HCT116 (cell line): ENCODE data around the gene IRF4. TPM values are rescaled to one million over a fixed set of nuclear protein-coding genes. Genes with fewer than 3 reads are reported as not detected.

Experiments used
- ATAC-seq: fragments of 200-7000 bp; cut with Tn5 transposase; 2 replicates; pipeline ENCODE4 v1.9.1; 2020; ENCODE audit warnings: mild to moderate bottlenecking, moderate library complexity
- BruUV-seq: library from RNA; stranded (reverse); fragments of 400-500 nt; replicated peaks from 2 replicates; lab custom pipeline; 2021; lab: Mats Ljungman, UMichigan
- CTCF ChIA-PET: fragments of 300-600 bp; sonication (Branson Sonifier 250); formaldehyde crosslinking; loops from one replicate; lab custom pipeline; 2021; ENCODE audit warnings: antibody characterized with exemption; lab: Charles Lee
- POLR2A ChIA-PET: fragments of 300-600, 350-600 bp; sonication (Branson Sonifier 250); formaldehyde crosslinking; loops from one replicate; lab custom pipeline; 2021; ENCODE audit warnings: antibody characterized with exemption; lab: Charles Lee
- RAD21 ChIA-PET, 2 experiments: fragments of 300-600 bp; sonication (Branson Sonifier 250); formaldehyde crosslinking; loops; one replicate each; lab custom pipeline; 2023; ENCODE audit warnings: low total read pairs in 2 of 2; ENCODE audit not compliant: uncharacterized antibody in 2 of 2, unreplicated experiment in 2 of 2, low non-redundant PET in 1 of 2; lab: Charles Lee
- DNase-seq: peaks from one replicate; pipeline ENCODE4 v3.0.0-alpha.2; 2010; ENCODE audit warnings: low read depth, low spot score
- H2AFZ ChIP-seq: fragments of 200-600 bp; shearing (Covaris generic), sonication (generic); 2 replicates; pipeline ENCODE4 v1.6.1; 2017; ENCODE audit warnings: low read depth, mixed run types, mixed read lengths, antibody characterized with exemption, low read length; ENCODE audit not compliant: poor library complexity, severe bottlenecking
- H3K27ac ChIP-seq: 2 replicates; pipeline ENCODE4 v1.5.1; 2012; ENCODE audit warnings: low read depth, low read length
- H3K27me3 ChIP-seq: fragments of 200-600 bp; sonication (generic); 2 replicates; pipeline ENCODE4 v1.6.1; 2016; ENCODE audit warnings: mixed run types, low read length, mixed read lengths; ENCODE audit not compliant: insufficient read depth
- H3K36me3 ChIP-seq, 2 experiments: fragments of 200-500 bp in 1 of 2; fragments of 200-600 bp in 1 of 2; sonication (Bioruptor generic) in 1 of 2; sonication (generic) in 1 of 2; 2 replicates each; pipeline versions ENCODE4 v1.5.1 to v1.6.1; 2014 to 2016; ENCODE audit warnings: low read length in 2 of 2, inconsistent platforms in 1 of 2, mixed read lengths in 1 of 2, mixed run types in 1 of 2; ENCODE audit not compliant: insufficient read depth in 2 of 2, control insufficient read depth in 1 of 2
- H3K4me1 ChIP-seq, 2 experiments: fragments of 200-600 bp in 1 of 2; sonication (generic) in 1 of 2; 2 replicates each; pipeline versions ENCODE4 v1.5.1 to v1.6.1; 2012 to 2017; ENCODE audit warnings: low read length in 2 of 2, inconsistent platforms in 1 of 2, mild to moderate bottlenecking in 1 of 2, mixed read lengths in 1 of 2, mixed run types in 1 of 2, moderate library complexity in 1 of 2; ENCODE audit not compliant: insufficient read depth in 2 of 2, control insufficient read depth in 1 of 2
- H3K4me2 ChIP-seq: fragments of 200-600 bp; sonication (generic); 2 replicates; pipeline ENCODE4 v1.6.1; 2017; ENCODE audit warnings: mixed run types, low read length, mixed read lengths
- H3K4me3 ChIP-seq, 2 experiments: fragments of 200-600 bp in 1 of 2; sonication (generic) in 1 of 2; replicated peaks in 1 of 2; 2 replicates each; pipeline ENCODE4 v1.5.1; 2011 to 2016; ENCODE audit warnings: low read length in 2 of 2, control low read depth in 1 of 2, low read depth in 1 of 2, mild to moderate bottlenecking in 1 of 2, mixed read lengths in 1 of 2, mixed run types in 1 of 2
- H3K79me2 ChIP-seq: fragments of 200-600 bp; sonication (generic); 2 replicates; pipeline ENCODE4 v1.6.1; 2017; ENCODE audit warnings: mild to moderate bottlenecking, mixed run types, low read length, moderate library complexity, mixed read lengths; ENCODE audit not compliant: insufficient read depth
- H3K9ac ChIP-seq: fragments of 200-600 bp; sonication (generic); 2 replicates; pipeline ENCODE4 v1.6.1; 2016; ENCODE audit warnings: low read length, mixed read lengths
- H3K9me2 ChIP-seq: fragments of 200-600 bp; sonication (generic), shearing (Covaris generic); 2 replicates; pipeline ENCODE4 v1.6.1; 2017; ENCODE audit warnings: mixed run types, mild to moderate bottlenecking, moderate library complexity; ENCODE audit not compliant: insufficient read depth
- H3K9me3 ChIP-seq, 2 experiments: fragments of 200-500 bp in 1 of 2; fragments of 200-600 bp in 1 of 2; sonication (Bioruptor generic) in 1 of 2; sonication (generic) in 1 of 2; 2 replicates each; pipeline ENCODE4 v1.6.1; 2014 to 2017; ENCODE audit warnings: low read length in 2 of 2, mixed read lengths in 2 of 2, inconsistent platforms in 1 of 2, low read depth in 1 of 2, mild to moderate bottlenecking in 1 of 2, mixed run types in 1 of 2, moderate library complexity in 1 of 2; ENCODE audit not compliant: control insufficient read depth in 1 of 2, insufficient read depth in 1 of 2
- H4K20me1 ChIP-seq: fragments of 200-600 bp; sonication (generic), shearing (Covaris generic); 2 replicates; pipeline ENCODE4 v1.6.1; 2017; ENCODE audit warnings: mixed run types, mild to moderate bottlenecking, moderate library complexity; ENCODE audit not compliant: insufficient read depth
- CBX3 ChIP-seq: IDR thresholded peaks from 2 replicates; pipeline ENCODE4 v1.6.1; 2012; ENCODE audit warnings: low read depth
- EGR1 ChIP-seq: IDR thresholded peaks from 2 replicates; pipeline ENCODE4 v1.6.1; 2012; ENCODE audit warnings: low read depth
- ELF1 ChIP-seq: IDR thresholded peaks from 2 replicates; pipeline ENCODE4 v1.6.1; 2012; ENCODE audit warnings: low read depth, borderline replicate concordance
- JUND ChIP-seq: IDR thresholded peaks from 2 replicates; pipeline ENCODE4 v1.6.1; 2012
- POLR2A ChIP-seq: IDR thresholded peaks from 2 replicates; pipeline ENCODE4 v1.7.0; 2011; ENCODE audit warnings: borderline replicate concordance; ENCODE audit not compliant: insufficient read depth, insufficient read length; ENCODE audit errors: extremely low read depth
- POLR2AphosphoS5 ChIP-seq: IDR thresholded peaks from 2 replicates; pipeline ENCODE4 v1.6.1; 2011; ENCODE audit warnings: mild to moderate bottlenecking, low read depth, low read length, moderate library complexity
- RAD21 ChIP-seq: IDR thresholded peaks from 2 replicates; pipeline ENCODE4 v1.6.1; 2012; ENCODE audit warnings: low read depth, mild to moderate bottlenecking
- SIN3A ChIP-seq: IDR thresholded peaks from 2 replicates; pipeline ENCODE4 v1.6.1; 2012; ENCODE audit warnings: low read depth
- SP1 ChIP-seq: IDR thresholded peaks from 2 replicates; pipeline ENCODE4 v1.6.1; 2012; ENCODE audit warnings: low read depth
- SRF ChIP-seq: IDR thresholded peaks from 2 replicates; pipeline ENCODE4 v1.6.1; 2012; ENCODE audit warnings: low read depth
- TCF7L2 ChIP-seq: IDR thresholded peaks from 2 replicates; pipeline ENCODE4 v1.7.0; 2011; ENCODE audit warnings: borderline replicate concordance, inconsistent platforms; ENCODE audit not compliant: insufficient read depth, insufficient read length; ENCODE audit errors: extremely low read depth
- YY1 ChIP-seq: IDR thresholded peaks from 2 replicates; pipeline ENCODE4 v1.6.1; 2011; ENCODE audit warnings: low read length, low read depth, moderate library complexity, mild to moderate bottlenecking; ENCODE audit not compliant: insufficient replicate concordance; ENCODE audit errors: extremely low read depth
- ZFX ChIP-seq: fragments of 450-650 bp; IDR thresholded peaks from 2 replicates; pipeline ENCODE4 v1.6.1; 2017
- intact Hi-C: fragments of 100-400 bp; cut with micrococcal nuclease; formaldehyde crosslinking; loops from 2 replicates; pipeline ENCODE4 v1.10.0; 2022
- total RNA-seq: library from RNA; stranded (reverse); gene quantifications from one replicate; pipeline ENCODE4 v1.2.1, GENCODE V29; 2021; ENCODE audit not compliant: unreplicated experiment
- TF ChIP-seq, protein P1 (sequence below), 3 experiments: fragments of 200-600 bp in 1 of 3; sonication (generic) in 1 of 3; IDR thresholded peaks in 2 of 3; conservative IDR thresholded peaks in 1 of 3; 2 replicates each; pipeline ENCODE4 v1.5.1; 2012 to 2017; ENCODE audit warnings: low read depth in 2 of 3, low read length in 2 of 3, antibody characterized with exemption in 1 of 3, borderline replicate concordance in 1 of 3, control low read depth in 1 of 3, mild to moderate bottlenecking in 1 of 3, mixed read lengths in 1 of 3, mixed run types in 1 of 3, moderate library complexity in 1 of 3; ENCODE audit not compliant: insufficient read depth in 1 of 3

The IRF4 gene
- total RNA-seq, 1 experiment from 2014 or later: 1.2 TPM

DNA sequence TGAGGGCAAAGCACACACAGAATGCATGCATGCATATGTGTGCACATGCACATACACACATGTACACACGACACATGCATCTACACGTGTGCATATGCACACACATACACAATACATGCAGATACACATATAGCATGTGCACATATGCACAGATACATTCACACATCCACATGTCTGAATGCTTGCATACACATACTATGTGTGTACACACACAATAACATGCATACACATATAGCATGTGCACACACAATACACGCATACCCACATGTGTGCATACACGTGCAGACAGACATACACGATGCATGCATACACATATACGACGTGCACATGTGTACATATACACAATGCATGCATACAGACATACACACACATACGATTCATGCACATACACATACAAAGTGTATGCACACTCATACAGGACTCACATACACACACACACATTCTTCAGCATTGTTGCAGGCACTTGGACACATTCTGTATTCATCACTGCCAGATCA is 24.2 kb upstream of the IRF4 start (continued):
- TF ChIP-seq TCF7L2 (no peak), SIN3A (no peak)

DNA sequence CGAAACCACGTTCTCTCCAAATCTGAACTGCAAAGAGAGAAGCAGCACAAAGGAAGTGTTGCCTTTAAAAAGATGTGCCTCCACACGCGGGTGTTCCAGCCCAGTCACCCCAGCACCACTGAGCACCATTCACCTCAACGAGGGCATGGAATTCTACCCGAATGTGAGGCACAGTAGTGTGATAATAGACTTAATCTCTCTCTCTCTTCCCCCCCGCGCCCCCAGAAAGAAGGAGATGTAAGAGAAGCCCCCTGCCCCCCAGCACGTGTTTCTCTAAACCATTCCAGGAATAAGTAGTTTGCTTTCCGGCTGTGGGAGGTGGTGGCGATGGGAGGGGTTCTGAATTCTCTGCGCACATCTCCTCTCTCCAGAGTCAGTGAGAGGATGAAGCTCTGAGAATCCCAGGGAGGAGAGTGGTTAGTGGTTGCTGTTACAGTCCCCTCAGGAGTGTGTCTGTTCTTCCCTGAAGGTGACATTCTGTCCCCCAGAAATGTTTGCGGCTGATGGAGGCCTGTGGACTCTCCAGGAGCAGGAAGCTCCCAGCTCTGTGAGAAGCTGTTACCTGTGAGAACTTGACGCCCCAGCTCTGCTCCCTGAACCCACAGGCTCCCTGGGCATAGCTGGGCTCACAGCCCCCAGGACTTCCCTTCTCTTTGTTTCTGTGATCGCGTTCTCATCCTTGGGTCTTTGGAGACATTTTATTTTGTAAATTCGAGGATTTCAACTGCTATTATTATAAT is 23.5 kb upstream of the IRF4 start:
- H3K4me3 ChIP-seq: no peak overlapping the region
- no peaks in the 10 kb centered on the region for H3K79me2 ChIP-seq
- H3K27me3 ChIP-seq: 0 out of 2 replicates have a peak, but pooled peaks cover 1% of the 10 kb centered on the region
- H3K9ac ChIP-seq: no peak overlapping the region
- TF ChIP-seq, protein P1, sequence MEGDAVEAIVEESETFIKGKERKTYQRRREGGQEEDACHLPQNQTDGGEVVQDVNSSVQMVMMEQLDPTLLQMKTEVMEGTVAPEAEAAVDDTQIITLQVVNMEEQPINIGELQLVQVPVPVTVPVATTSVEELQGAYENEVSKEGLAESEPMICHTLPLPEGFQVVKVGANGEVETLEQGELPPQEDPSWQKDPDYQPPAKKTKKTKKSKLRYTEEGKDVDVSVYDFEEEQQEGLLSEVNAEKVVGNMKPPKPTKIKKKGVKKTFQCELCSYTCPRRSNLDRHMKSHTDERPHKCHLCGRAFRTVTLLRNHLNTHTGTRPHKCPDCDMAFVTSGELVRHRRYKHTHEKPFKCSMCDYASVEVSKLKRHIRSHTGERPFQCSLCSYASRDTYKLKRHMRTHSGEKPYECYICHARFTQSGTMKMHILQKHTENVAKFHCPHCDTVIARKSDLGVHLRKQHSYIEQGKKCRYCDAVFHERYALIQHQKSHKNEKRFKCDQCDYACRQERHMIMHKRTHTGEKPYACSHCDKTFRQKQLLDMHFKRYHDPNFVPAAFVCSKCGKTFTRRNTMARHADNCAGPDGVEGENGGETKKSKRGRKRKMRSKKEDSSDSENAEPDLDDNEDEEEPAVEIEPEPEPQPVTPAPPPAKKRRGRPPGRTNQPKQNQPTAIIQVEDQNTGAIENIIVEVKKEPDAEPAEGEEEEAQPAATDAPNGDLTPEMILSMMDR (IDR thresholded peaks at IDR 0.05 in 2 of 3, conservative IDR thresholded peaks at IDR 0.05 in 1 of 3; ENCODE audit: borderline replicate concordance in 1 of 3, insufficient read depth in 1 of 3, low read depth in 2 of 3, low read length in 2 of 3): no peak
- TF ChIP-seq POLR2AphosphoS5 (no peak), ELF1 (no peak), EGR1 (no peak), RAD21 (no peak), POLR2A (no peak), SP1 (no peak), CBX3 (no peak), ZFX (no peak), YY1 (no peak), SRF (no peak), JUND (no peak)
- DNase-seq (no peak), ATAC-seq (no peak)
- H2AFZ ChIP-seq: no peak overlapping the region
- BruUV-seq: no TSS peak
- no peak overlapping the region for H3K27ac ChIP-seq
- no peaks in the 10 kb centered on the region for H3K4me1 ChIP-seq
- ChIA-PET POLR2A (no interaction called here), RAD21 (no interaction called here), CTCF (no interaction called here)
- no peak overlapping the region for H3K4me2 ChIP-seq
- intact Hi-C loops: no loop called here
- H3K36me3 ChIP-seq: no peaks in the 10 kb centered on the region
- H3K9me2 ChIP-seq: no peaks in the 10 kb centered on the region
- H3K9me3 ChIP-seq: peaks cover 14 to 28% of the 10 kb centered on the region in 2 experiments; a peak in 3 of 4 replicates
- no peaks in the 10 kb centered on the region for H4K20me1 ChIP-seq
